GM18909 (cell line): ENCODE results near the gene BRD9.
"Not testable (repeated sequence)": the region's sequence is repeated elsewhere in the genome, so short reads cannot be mapped to it uniquely, and the experiment has no call there.

Experiments used
- ATAC-seq: cut with Tn5 transposase; IDR thresholded peaks from one replicate; pipeline ENCODE4 v1.9.1; 2021; ENCODE audit warnings: mild to moderate bottlenecking; ENCODE audit not compliant: unreplicated experiment, poor library complexity

The BRD9 gene

GRCh38 chr5:861442-862366 is 30.9 kb downstream of the BRD9 start:
- no peak for ATAC-seq

GRCh38 chr5:860506-861150 is 32.0 kb downstream of the BRD9 start:
- ATAC-seq, result no peak

GRCh38 chr5:859798-860296 is 32.8 kb downstream of the BRD9 start:
- ATAC-seq, result no peak

- ATAC-seq, result no peak
These were observed 33.2 kb downstream of the BRD9 start for GRCh38 chr5:859391-859790.

GRCh38 chr5:858726-859125 is 33.9 kb downstream of the BRD9 start:
- no peak for ATAC-seq

- no peak for ATAC-seq
These were observed 35.8 kb downstream of the BRD9 start for GRCh38 chr5:856531-857425.

- no peak for ATAC-seq
These were observed 36.6 kb downstream of the BRD9 start for GRCh38 chr5:855771-856530.

GRCh38 chr5:854966-855743 is 37.4 kb downstream of the BRD9 start:
- ATAC-seq, result no peak

- no peak for ATAC-seq
These were observed 38.4 kb downstream of the BRD9 start for GRCh38 chr5:854217-854616.

GRCh38 chr5:853416-854090 is 39.0 kb downstream of the BRD9 start:
- not testable (repeated sequence) for ATAC-seq

GRCh38 chr5:852431-853401 is 39.9 kb downstream of the BRD9 start:
- ATAC-seq, result no peak

- no peak for ATAC-seq
These were observed 40.6 kb downstream of the BRD9 start for GRCh38 chr5:852018-852417.

GRCh38 chr5:851553-851952 is 41.0 kb downstream of the BRD9 start:
- no peak for ATAC-seq

- ATAC-seq, result no peak
These were observed 41.5 kb downstream of the BRD9 start for GRCh38 chr5:851076-851475.

GRCh38 chr5:850511-851006 is 42.0 kb downstream of the BRD9 start, which contains the start of gene ZDHHC11:
TSS of gene ZDHHC11 (minus strand) at chr5:850986. CDS start at chr5:850602, 384 bp downstream.
- no peak for ATAC-seq

GRCh38 chr5:849651-850301 is 42.8 kb downstream of the BRD9 start:
- no peak for ATAC-seq
